GOT3 (cell line): ENCODE measurements around the gene B4GALT2.

Experiments
- DNase-seq: peaks from one replicate; lab custom pipeline; 2025; ENCODE audit warnings: mixed read lengths; lab: John Stamatoyannopoulos, UW

B4GALT2 gene

GRCh38 chr1:44029911-44030604, 51.0 kb downstream of the B4GALT2 start:
- DNase-seq: peak; percentile 78

GRCh38 chr1:44030605-44031251, 51.7 kb downstream of the B4GALT2 start:
- DNase-seq: no peak

- no peak for DNase-seq
Measured at GRCh38 chr1:44031252-44032169, 52.5 kb downstream of the B4GALT2 start, which contains the start of gene SLC6A9. Gene SLC6A9, minus strand, starts transcription at chr1:44031462. Its CDS starts 7,185 bp downstream, at chr1:44024277.

GRCh38 chr1:44032170-44032790, 53.3 kb downstream of the B4GALT2 start:
- DNase-seq: no peak

GRCh38 chr1:44033041-44033575, 54.1 kb downstream of the B4GALT2 start:
- no peak for DNase-seq

GRCh38 chr1:44033756-44034155, 54.7 kb downstream of the B4GALT2 start:
- no peak for DNase-seq

GRCh38 chr1:44034423-44034822, 55.4 kb downstream of the B4GALT2 start:
- no peak for DNase-seq

GRCh38 chr1:44034976-44035716, 56.1 kb downstream of the B4GALT2 start:
- no peak for DNase-seq

GRCh38 chr1:44035726-44036408, 56.9 kb downstream of the B4GALT2 start:
- DNase-seq: no peak

GRCh38 chr1:44036409-44037139, 57.6 kb downstream of the B4GALT2 start:
- no peak for DNase-seq

GRCh38 chr1:44037154-44037553, 58.1 kb downstream of the B4GALT2 start:
- DNase-seq: no peak

- DNase-seq: no peak
Measured at GRCh38 chr1:44038876-44039657, 60.1 kb downstream of the B4GALT2 start.

GRCh38 chr1:44040418-44040817, 61.4 kb downstream of the B4GALT2 start:
- DNase-seq: no peak
